Fibroblast of villous mesenchyme (primary cell): ENCODE results near the gene BCHE. TPM values are rescaled to one million over a fixed set of nuclear protein-coding genes. Genes with fewer than 3 reads are reported as not detected.

Experiments
- DNase-seq: peaks from one replicate; pipeline ENCODE4 v3.0.0-alpha.2; 2010; ENCODE audit warnings: low read depth
- H3K4me3 ChIP-seq: 2 replicates; pipeline ENCODE4 v1.5.1; 2011; ENCODE audit warnings: low read depth, mild to moderate bottlenecking, low read length
- total RNA-seq: library from RNA; depleted of rRNA; stranded (reverse); fragments of >200 nt; gene quantifications from 2 replicates; pipeline ENCODE4 v1.2.3, GENCODE V29; 2012
- TF ChIP-seq, protein P1 (sequence below): IDR thresholded peaks from 2 replicates; pipeline ENCODE4 v1.5.1; 2012; ENCODE audit warnings: low read depth, mild to moderate bottlenecking, low read length; ENCODE audit not compliant: insufficient read depth

BCHE gene
- total RNA-seq, 1 donor, result 2.6 TPM

GRCh38 chr3:165874663-165875489 is 37.7 kb upstream of the BCHE start:
- TF ChIP-seq, protein P1, sequence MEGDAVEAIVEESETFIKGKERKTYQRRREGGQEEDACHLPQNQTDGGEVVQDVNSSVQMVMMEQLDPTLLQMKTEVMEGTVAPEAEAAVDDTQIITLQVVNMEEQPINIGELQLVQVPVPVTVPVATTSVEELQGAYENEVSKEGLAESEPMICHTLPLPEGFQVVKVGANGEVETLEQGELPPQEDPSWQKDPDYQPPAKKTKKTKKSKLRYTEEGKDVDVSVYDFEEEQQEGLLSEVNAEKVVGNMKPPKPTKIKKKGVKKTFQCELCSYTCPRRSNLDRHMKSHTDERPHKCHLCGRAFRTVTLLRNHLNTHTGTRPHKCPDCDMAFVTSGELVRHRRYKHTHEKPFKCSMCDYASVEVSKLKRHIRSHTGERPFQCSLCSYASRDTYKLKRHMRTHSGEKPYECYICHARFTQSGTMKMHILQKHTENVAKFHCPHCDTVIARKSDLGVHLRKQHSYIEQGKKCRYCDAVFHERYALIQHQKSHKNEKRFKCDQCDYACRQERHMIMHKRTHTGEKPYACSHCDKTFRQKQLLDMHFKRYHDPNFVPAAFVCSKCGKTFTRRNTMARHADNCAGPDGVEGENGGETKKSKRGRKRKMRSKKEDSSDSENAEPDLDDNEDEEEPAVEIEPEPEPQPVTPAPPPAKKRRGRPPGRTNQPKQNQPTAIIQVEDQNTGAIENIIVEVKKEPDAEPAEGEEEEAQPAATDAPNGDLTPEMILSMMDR, result no peak
- no peak overlapping the region for H3K4me3 ChIP-seq
- DNase-seq, result no peak

GRCh38 chr3:165868088-165868487 is 30.9 kb upstream of the BCHE start:
- TF ChIP-seq, protein P1, result no peak

DNA sequence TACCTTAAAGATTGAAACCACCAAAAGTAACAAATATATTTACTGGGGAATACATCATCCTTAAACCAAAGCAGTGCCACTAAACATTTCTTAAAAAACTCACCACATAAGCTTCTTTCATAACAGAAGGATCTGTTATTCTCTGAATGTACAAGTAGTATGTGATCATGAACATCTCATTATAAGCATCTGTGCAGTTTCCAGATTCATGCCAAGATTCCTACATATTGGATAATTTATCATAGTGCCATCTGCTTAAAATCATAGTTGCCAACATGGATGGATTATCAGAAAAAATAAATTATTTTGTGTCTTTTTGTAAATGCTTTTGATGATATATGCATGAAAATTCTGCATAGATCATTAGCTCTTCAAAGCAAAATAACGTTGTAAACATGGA is 21.8 kb upstream of the BCHE start:
- no peak overlapping the region for H3K4me3 ChIP-seq
- DNase-seq, result no peak
- TF ChIP-seq, protein P1, result no peak

More at GRCh38 chr3:165868088-165868487, 30.9 kb upstream of the BCHE start:
- DNase-seq, result no peak
- H3K4me3 ChIP-seq, result no peak overlapping the region

GRCh38 chr3:165855581-165855980 is 18.4 kb upstream of the BCHE start:
- no peak overlapping the region for H3K4me3 ChIP-seq
- peak; percentile 5 for DNase-seq
- TF ChIP-seq, protein P1, result no peak

DNA sequence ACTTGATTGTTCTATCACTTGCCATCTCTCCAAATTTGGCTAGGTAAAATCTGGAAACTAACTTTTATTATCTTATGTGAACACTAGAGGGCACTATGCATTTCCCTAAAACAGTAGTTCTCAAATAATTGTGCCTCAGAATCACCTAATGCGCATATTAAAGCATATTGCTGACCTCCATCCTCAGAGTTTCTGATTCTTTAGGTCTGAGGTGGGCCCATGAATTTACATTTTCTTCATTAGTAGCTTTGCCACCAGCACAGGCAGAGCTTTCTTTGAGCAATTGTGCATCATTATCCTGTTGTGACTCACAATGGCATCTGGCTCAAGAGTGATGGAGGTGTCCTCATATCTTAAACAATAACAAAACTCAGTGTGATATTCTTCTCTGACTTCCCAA is 17.5 kb upstream of the BCHE start:
- peak; percentile 6 for DNase-seq
- H3K4me3 ChIP-seq, result no peak overlapping the region
- TF ChIP-seq, protein P1, result peak; percentile 38

GRCh38 chr3:165852711-165853110 is 15.5 kb upstream of the BCHE start:
- TF ChIP-seq, protein P1, result no peak
- no peak overlapping the region for H3K4me3 ChIP-seq
- no peak for DNase-seq
